Frontal cortex (tissue), 4 donors: ENCODE data around the gene GET3. TPM values are rescaled to one million over a fixed set of nuclear protein-coding genes. Genes with fewer than 3 reads are reported as not detected.
"Not testable (repeated sequence)": the region's sequence is repeated elsewhere in the genome, so short reads cannot be mapped to it uniquely, and the experiment has no call there.

ENCODE experiments used
- DNase-seq, 2 donors: peaks; one replicate each; pipeline ENCODE4 v3.0.0; 2012; ENCODE audit warnings: low spot score in 2 of 2
- FAIRE-seq: peaks from 2 replicates; lab custom pipeline; 2012; peaks lifted over from hg19 to GRCh38; lab: Jason Lieb, UNC
- total RNA-seq: library from RNA; depleted of rRNA; stranded (reverse); fragments of >200 nt; gene quantifications from one replicate; pipeline ENCODE4 v1.2.3, GENCODE V29; 2014
- donor health status: control.
- donor health status: control.
- donor health status: control.

The GET3 gene
- total RNA-seq, 1 donor from 2014 or later, result 85.2 TPM

- not testable (repeated sequence) for FAIRE-seq, DNase-seq
Observed at GRCh38 chr19:12713304-12713703, 24.0 kb upstream of the GET3 start.

GRCh38 chr19:12715102-12715501 is 22.2 kb upstream of the GET3 start:
- DNase-seq (no peak), FAIRE-seq (no peak)

GRCh38 chr19:12715929-12716328 is 21.4 kb upstream of the GET3 start:
- FAIRE-seq, result no peak
- no peak for DNase-seq

GRCh38 chr19:12720296-12720695 is 17.0 kb upstream of the GET3 start:
- DNase-seq, result no peak
- FAIRE-seq, result no peak

GRCh38 chr19:12720851-12721655 is 16.2 kb upstream of the GET3 start:
- no peak for FAIRE-seq
- DNase-seq, result peak in 1 of 2 donors; percentile 52

GRCh38 chr19:12721656-12722565 is 15.4 kb upstream of the GET3 start:
- DNase-seq (peak; percentile 82 to 84), FAIRE-seq (no peak)

- FAIRE-seq, result peak; percentile 83
- peak; percentile 96 to 97 for DNase-seq
Observed at GRCh38 chr19:12722566-12723380, 14.5 kb upstream of the GET3 start.

GRCh38 chr19:12723381-12723640 is 14.0 kb upstream of the GET3 start:
- no peak for DNase-seq
- FAIRE-seq, result no peak

- FAIRE-seq (no peak), DNase-seq (peak; percentile 61 to 63)
Observed at GRCh38 chr19:12723641-12724426, 13.5 kb upstream of the GET3 start, which contains the start of gene TNPO2. TSS of gene TNPO2 (minus strand) at chr19:12723932. CDS start at chr19:12720977, 2,955 bp downstream.

GRCh38 chr19:12725612-12726011 is 11.7 kb upstream of the GET3 start:
- not testable (repeated sequence) for DNase-seq, FAIRE-seq

GRCh38 chr19:12726988-12727316 is 10.3 kb upstream of the GET3 start:
- DNase-seq (no peak), FAIRE-seq (no peak)

- FAIRE-seq, result no peak
- DNase-seq, result no peak
Observed at GRCh38 chr19:12727745-12728433, 9.4 kb upstream of the GET3 start.

GRCh38 chr19:12730064-12730463 is 7.2 kb upstream of the GET3 start:
- DNase-seq (no peak), FAIRE-seq (no peak)

GRCh38 chr19:12731337-12731736 is 6.0 kb upstream of the GET3 start:
- DNase-seq, result no peak
- FAIRE-seq, result no peak

- FAIRE-seq (no peak), DNase-seq (peak in 1 of 2 donors; percentile 38)
Observed at GRCh38 chr19:12733369-12734214, 3.7 kb upstream of the GET3 start.

- DNase-seq (no peak), FAIRE-seq (no peak)
Observed at GRCh38 chr19:12737835-12738351, 596 bp downstream of the GET3 start.

GRCh38 chr19:12745166-12745897 is 8.0 kb downstream of the GET3 start:
- DNase-seq (no peak), FAIRE-seq (no peak)
